ENCODE results near the gene CCDC171.

Gene CCDC171

GRCh38 chr9:15901572-15901971 lies 348.7 kb downstream of the CCDC171 start:
- DNase-seq, result no peak

- DNase-seq, result no peak
Observed at GRCh38 chr9:15909297-15909696, 356.5 kb downstream of the CCDC171 start.

DNA sequence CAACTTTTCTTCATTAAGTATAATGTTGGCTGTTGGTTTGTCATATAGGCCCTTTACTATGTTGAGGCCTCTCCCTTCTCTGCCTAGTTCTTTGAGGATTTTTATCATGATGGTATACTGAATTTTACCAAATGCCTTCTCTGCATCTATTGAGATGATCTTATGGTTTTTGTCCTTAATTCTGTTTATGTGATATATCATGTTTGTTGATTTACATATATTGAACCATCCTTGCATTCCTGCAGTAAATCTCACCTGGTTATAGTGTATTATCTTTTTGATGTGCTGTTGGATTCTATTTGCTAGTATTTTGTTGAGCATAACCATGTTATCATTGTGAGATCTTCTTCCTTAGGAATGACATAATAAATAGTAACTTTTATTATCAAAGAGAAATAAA lies 362.9 kb downstream of the CCDC171 start:
- DNase-seq, result no peak

GRCh38 chr9:15927161-15927560 lies 374.3 kb downstream of the CCDC171 start:
- DNase-seq, result no peak

DNA sequence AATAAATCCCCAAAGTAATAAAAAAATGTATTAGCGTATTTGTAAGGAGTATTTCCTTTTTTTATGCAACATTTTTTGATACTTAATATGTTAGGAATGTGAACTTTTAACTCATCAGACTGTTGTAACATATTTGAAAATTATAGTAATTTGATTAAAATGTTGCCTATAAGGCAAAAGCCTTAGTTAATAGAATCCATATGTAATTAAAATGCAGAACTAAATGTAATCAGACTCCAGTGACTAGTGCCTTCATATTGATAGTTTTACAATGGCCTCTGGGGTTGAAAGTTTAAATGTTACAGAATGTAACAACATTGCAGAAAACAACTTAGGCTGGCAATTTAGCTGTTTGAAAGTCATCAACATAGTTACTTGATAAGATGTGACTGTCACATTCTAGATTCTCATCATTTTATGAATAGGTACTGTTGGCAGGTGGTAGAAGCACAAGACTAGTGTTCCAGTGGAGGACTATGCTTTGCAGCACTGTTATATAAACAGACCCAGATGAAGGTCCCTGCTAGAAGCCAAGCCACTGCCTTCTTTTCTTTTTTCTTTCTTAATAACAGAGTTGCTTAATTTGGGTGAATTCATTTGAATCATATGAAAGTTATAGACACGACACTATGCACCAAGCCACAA lies 382.9 kb downstream of the CCDC171 start:
- no peak for DNase-seq

DNA sequence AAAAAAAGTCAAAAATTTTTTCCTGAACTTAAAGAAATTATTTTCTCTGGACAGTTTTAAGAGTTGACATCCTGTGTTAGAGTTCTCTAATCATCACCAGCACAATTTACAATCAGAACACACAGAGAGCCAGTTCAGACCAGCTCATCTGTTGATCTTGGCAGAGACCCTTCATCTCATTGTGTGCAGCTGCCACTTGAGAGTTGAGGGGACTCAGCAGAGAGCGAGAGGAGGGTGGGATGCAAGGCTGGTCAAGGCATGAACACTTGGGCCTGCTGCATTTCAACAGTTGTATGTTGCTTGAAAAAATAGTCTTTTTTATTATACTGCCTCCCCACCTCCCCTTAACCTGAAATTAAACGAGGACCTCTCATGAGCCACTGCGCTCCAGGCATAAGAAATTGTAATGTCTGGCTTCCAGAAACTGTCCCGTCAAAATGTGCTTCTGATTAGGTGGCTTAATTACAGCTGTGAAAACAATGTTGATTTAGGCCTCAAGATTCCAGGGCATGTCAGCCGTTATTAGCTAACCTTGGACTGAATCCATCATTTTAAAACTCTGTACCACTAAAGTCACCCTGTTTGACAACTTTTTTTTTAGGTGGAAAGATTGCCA lies 383.6 kb downstream of the CCDC171 start:
- DNase-seq, result no peak

GRCh38 chr9:15942831-15943424 lies 390.1 kb downstream of the CCDC171 start:
- no peak for DNase-seq

DNA sequence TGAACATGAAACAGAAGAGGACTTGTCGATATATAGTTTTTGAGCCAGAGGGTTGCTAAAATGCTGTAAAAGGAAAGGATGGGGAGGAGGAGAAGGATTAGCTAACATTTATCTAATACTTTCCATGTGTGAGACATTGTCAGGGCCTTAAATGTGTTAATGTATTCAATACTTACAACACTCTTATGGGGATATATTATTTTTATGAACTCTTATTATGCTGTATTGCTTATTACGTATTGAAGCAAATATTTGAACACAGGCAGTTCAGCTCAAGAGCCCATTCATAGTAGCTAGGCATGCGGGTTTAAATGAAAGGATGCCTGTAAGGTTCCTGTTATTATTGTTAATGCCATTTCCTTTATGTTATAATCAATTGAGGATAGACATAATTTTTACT lies 391.5 kb downstream of the CCDC171 start:
- no peak for DNase-seq

- no peak for DNase-seq
Observed at GRCh38 chr9:15959663-15960062, 406.8 kb downstream of the CCDC171 start.

- DNase-seq, result no peak
Observed at GRCh38 chr9:15961217-15961616, 408.4 kb downstream of the CCDC171 start.

DNA sequence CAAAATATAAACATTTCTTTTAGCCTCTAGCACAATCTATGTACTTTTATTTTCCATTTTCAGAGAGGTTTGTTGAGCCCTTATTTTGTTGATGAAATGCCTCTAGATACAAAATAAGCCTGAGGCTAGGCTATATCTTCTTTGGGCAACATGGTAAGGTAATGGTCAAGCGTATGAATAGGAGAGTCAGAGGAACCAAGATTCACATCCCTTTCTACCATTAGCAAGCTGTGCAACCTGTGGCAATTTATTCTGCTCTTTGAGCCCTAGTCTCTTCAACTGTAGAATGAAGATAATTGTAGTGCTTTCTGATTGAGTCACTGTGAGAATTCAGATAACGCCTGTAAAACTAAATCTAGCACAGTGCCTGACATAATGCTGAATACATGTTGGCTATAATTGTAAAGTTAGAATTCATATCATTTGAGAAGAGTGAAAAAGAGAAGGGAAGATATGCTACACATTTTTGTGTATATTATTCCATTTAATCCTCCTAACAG lies 412.5 kb downstream of the CCDC171 start:
- DNase-seq, result no peak

- DNase-seq, result no peak
Observed at GRCh38 chr9:15966471-15966870, 413.6 kb downstream of the CCDC171 start.

DNA sequence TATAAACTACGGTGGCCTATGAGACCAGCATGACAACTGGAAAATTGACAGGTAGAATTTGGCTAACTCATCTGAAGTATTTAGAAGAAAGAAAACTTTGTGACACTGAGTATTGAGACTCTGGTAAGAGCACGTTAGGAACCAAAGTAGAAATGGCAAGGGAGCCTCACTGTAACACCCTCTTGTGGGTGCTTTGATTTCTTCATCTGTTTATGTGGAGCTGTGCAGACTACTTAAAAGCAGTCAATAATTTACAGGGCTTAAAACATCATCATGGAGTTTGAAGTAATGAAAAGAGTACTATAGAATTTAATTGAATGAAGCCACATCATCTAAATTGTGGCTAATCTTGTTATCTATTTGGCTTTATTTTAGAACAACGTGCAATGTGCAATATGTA lies 414.2 kb downstream of the CCDC171 start:
- no peak for DNase-seq

- no peak for DNase-seq
Observed at GRCh38 chr9:15972760-15973159, 419.9 kb downstream of the CCDC171 start.

DNA sequence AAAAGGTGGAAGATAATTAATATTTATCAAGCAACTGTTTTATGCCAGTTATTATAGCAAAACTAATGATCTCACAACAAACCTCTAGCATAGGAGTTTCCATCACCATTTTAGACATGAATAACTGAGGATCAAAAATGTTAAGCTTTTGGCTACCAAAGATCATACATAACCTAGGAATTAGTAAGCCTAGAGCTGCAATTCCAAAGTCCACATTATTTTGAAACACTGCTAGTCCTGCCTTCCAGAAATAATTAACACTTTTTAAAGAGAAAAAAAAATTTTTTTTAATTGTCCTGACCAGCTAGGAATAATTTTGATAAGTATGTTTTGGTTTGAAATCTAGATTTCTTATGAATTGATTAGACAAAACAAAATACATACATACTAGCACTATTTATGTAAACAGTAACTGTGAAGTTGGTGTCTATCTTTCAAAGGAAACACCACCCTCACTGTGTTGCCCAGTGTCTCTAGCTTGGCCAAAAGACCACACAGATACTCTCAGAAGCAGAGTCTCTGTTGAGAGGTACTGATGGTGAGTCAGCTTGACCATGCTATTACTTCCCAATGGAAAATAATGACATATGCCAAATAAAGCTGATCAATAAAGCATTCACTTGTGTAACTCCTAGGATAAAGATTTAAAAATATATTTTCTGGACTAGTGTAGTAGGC lies 422.4 kb downstream of the CCDC171 start:
- no peak for DNase-seq

DNA sequence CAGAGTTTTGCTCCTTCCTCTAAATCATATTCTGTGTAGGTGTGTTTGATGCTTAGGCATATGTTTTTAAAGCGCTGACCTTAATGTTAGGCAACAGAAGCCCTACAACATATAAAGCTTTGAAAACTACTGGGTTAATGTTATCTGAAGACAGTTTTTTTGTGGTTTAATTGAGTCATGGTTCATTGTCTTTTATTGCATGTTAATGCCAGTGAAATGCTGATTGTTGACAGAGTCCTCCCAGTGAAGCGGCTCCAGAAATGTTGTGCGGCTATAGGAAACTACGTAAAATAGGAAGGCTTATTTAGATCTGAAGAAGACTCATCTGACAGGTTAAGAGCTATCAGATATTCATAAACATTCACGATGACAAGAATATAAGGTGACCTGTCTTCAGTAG lies 424.6 kb downstream of the CCDC171 start:
- DNase-seq, result no peak

GRCh38 chr9:15982182-15982581 lies 429.3 kb downstream of the CCDC171 start:
- DNase-seq, result no peak

DNA sequence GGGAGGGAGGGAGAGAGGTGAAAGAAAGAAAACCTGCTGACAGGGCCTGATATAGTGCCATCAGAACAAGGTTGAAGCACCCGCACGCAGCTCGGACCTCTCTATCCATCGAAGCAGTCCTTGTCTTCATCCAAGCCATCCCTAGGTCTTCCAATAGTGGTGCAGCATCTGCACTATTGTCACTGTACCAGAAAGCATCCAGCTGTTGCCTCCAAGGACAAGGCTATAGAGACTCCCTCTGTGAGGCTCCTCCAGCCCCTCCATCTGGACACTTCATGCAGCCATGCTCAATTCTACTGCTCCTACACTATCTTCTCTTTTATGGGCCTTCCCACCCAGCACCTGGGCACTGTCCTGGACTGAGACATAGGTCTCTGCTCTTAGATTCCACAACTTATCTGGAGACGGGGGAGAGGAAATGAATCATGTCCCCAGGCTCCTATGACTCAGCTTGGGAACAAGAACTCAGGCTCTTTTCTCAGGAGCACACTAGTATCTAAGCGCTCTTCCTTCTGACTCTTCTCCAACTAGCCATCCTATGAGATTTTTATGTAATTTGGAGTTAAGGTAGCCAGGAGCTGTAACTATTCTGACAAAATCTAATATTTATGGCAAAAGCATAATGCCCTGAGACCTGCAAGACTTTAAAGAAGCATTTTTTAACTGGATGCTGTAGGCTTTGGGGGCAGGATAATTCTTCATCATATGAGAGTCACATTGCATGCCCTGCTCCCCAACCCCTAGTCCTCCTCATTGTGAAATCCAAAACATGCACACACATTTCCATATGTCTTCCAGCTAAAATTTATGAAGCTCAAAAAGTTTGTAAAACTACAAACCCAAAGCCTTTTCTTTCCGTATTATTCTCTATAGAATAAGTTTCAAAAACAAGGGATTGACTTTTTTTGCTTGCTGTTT lies 446.8 kb downstream of the CCDC171 start:
- DNase-seq, result no peak

- no peak for DNase-seq
Observed at GRCh38 chr9:16000811-16001210, 448.0 kb downstream of the CCDC171 start.

DNA sequence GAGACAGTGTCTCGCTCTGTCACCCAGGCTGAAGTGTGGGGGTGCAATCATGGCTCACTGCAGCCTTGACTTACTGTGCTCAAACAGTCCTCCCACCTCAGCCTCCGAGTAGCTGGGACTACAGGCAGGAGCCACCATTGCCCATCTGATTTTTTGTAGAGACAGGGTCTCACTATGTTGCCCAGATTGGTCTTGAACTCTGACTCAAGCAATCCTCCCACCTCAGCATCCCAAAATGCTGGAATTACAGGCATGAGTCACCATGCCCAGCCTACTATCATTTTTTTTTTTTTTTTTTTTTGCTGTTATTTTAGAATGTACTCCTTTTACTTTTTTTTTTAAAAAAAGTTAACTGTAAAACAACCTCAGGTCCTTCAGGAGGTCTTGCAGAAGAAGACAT lies 449.0 kb downstream of the CCDC171 start:
- no peak for DNase-seq

DNA sequence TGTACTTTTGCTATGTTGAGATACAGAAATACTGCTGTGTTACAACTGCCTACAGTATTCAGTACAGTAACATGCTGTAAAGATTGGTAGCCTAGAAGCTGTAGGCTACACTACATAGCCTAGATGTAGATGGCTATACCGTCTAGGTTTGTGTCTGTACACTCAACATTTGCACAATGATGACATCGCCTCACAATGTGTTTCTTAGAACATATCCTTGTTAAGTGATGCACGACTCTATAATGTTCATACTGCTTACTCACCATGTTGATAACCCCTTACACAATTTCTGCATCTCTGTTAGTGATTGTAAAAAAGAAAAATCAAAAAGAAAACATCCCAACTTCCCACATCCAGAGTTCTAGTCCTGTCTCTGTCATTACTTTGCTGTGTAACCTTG lies 450.0 kb downstream of the CCDC171 start:
- no peak for DNase-seq

DNA sequence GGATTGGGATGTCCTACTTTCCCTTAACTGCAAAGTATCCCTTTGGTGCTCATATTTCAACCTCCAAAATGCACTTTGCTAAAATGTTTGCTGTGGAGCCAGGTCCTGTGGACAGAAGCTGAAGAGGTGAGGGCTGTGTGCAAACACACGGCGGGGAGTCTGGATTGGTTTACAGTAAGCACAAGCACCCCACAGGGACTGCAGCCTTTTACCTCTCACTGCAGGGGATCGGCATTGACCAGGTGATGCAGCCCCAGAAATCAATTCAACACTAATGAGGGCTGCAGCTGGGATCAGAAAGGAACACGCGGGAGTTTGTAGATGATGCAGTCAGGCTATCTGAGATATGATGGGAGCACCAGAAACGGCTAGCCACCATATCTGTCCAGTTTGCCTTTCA lies 450.9 kb downstream of the CCDC171 start:
- DNase-seq, result no peak

- DNase-seq, result no peak
Observed at GRCh38 chr9:16004613-16005012, 451.8 kb downstream of the CCDC171 start.

Data from CD4-positive, alpha-beta T cell treated with Interleukin-15 for 1 hour (primary cell).